H1 (cell line): Measurements from ENCODE around the gene BRD3OS. TPM values are rescaled to one million over a fixed set of nuclear protein-coding genes. Genes with fewer than 3 reads are reported as not detected.

Source experiments
- CTCF ChIA-PET: fragments of 300-600 bp; sonication (Branson Sonifier 250); formaldehyde crosslinking; loops from one replicate; lab custom pipeline; 2021; ENCODE audit not compliant: partially characterized antibody; lab: Charles Lee
- POLR2A ChIA-PET: fragments of 300-600 bp; sonication (Branson Sonifier 250); formaldehyde crosslinking; loops from one replicate; lab custom pipeline; 2021; ENCODE audit warnings: inconsistent platforms; ENCODE audit not compliant: partially characterized antibody; lab: Charles Lee
- DNase-seq, 2 experiments: peaks; one replicate each; pipeline versions ENCODE4 v3.0.0 to v3.0.0-alpha.2; 2010 to 2022; ENCODE audit warnings: low spot score in 2 of 2, low read depth in 1 of 2, mixed read lengths in 1 of 2
- FAIRE-seq: peaks from 2 replicates; lab custom pipeline; 2011; peaks lifted over from hg19 to GRCh38; lab: Jason Lieb, UNC
- H2AFZ ChIP-seq: 2 replicates; pipeline ENCODE4 v1.8.1; 2012; ENCODE audit warnings: low read length, inconsistent platforms
- H2AK5ac ChIP-seq: 2 replicates; pipeline ENCODE4 v1.6.1; 2013; ENCODE audit warnings: low read depth, low read length
- H2BK120ac ChIP-seq: replicated peaks from 2 replicates; pipeline ENCODE3; 2013; ENCODE audit warnings: low read depth, low read length, inconsistent platforms
- H2BK12ac ChIP-seq: 2 replicates; pipeline ENCODE4 v1.6.1; 2013; ENCODE audit warnings: low read depth, low read length
- H2BK15ac ChIP-seq: 2 replicates; pipeline ENCODE4 v1.6.1; 2013; ENCODE audit warnings: low read length
- H2BK20ac ChIP-seq: 2 replicates; pipeline ENCODE4 v1.6.1; 2013; ENCODE audit warnings: low read length
- H2BK5ac ChIP-seq: 2 replicates; pipeline ENCODE4 v1.6.1; 2013; ENCODE audit warnings: low read depth, low read length
- H3K14ac ChIP-seq: 2 replicates; pipeline ENCODE4 v1.6.1; 2013; ENCODE audit warnings: inconsistent platforms; ENCODE audit not compliant: insufficient read length
- H3K18ac ChIP-seq: 2 replicates; pipeline ENCODE4 v1.6.1; 2013; ENCODE audit warnings: low read length; ENCODE audit errors: extremely low read depth
- H3K23ac ChIP-seq: 2 replicates; pipeline ENCODE4 v1.6.1; 2013; ENCODE audit warnings: inconsistent platforms; ENCODE audit not compliant: insufficient read length
- H3K23me2 ChIP-seq: 2 replicates; pipeline ENCODE4 v1.6.1; 2013; ENCODE audit warnings: low read depth, low read length
- H3K27ac ChIP-seq: 2 replicates; pipeline ENCODE4 v1.6.1; 2011; ENCODE audit warnings: low read depth, low read length, inconsistent platforms
- H3K27me3 ChIP-seq, 4 experiments: replicated peaks in 1 of 4; 1 replicate in 1 of 4; 2 replicates in 3 of 4; pipeline versions ENCODE4 v1.6.1 to v1.8.1; 2011 to 2013; ENCODE audit warnings: low read length in 3 of 4, mild to moderate bottlenecking in 3 of 4, inconsistent platforms in 2 of 4, mixed read lengths in 2 of 4, moderate library complexity in 1 of 4; ENCODE audit not compliant: control insufficient read depth in 3 of 4, insufficient read depth in 3 of 4; ENCODE audit errors: extremely low read depth in 1 of 4
- H3K36me3 ChIP-seq, 4 experiments: 2 replicates each; pipeline versions ENCODE4 v1.6.1 to v1.8.1; 2011 to 2013; ENCODE audit warnings: mild to moderate bottlenecking in 4 of 4, low read length in 3 of 4, moderate library complexity in 2 of 4, control low read depth in 1 of 4, inconsistent platforms in 1 of 4; ENCODE audit not compliant: insufficient read depth in 4 of 4, control insufficient read depth in 2 of 4
- H3K4ac ChIP-seq: replicated peaks from 2 replicates; pipeline ENCODE3; 2013; ENCODE audit warnings: low read length, low read depth, mixed read lengths, inconsistent platforms; ENCODE audit not compliant: insufficient read length
- H3K4me1 ChIP-seq, 4 experiments: replicated peaks in 1 of 4; 1 replicate in 1 of 4; 2 replicates in 3 of 4; pipeline versions ENCODE4 v1.6.1 to v1.8.1; 2011 to 2013; ENCODE audit warnings: low read length in 3 of 4, inconsistent platforms in 2 of 4, mixed read lengths in 1 of 4; ENCODE audit not compliant: insufficient read depth in 4 of 4, control insufficient read depth in 3 of 4
- H3K4me2 ChIP-seq, 2 experiments: 2 replicates each; pipeline versions ENCODE4 v1.6.1 to v1.8.1; 2011 to 2013; ENCODE audit warnings: low read depth in 2 of 2, low read length in 2 of 2, control low read depth in 1 of 2, inconsistent platforms in 1 of 2, mild to moderate bottlenecking in 1 of 2; ENCODE audit not compliant: insufficient read depth in 1 of 2
- H3K4me3 ChIP-seq, 4 experiments: fragments of 200-600, 300-600 bp in 1 of 4; sonication (generic), shearing (Covaris generic), sonication (Bioruptor Twin) in 1 of 4; 2 replicates each; pipeline versions ENCODE4 v1.5.1 to v1.8.1; 2011 to 2016; ENCODE audit warnings: low read length in 4 of 4, low read depth in 3 of 4, control low read depth in 2 of 4, inconsistent platforms in 2 of 4, mild to moderate bottlenecking in 2 of 4, mixed read lengths in 1 of 4, moderate library complexity in 1 of 4; ENCODE audit not compliant: insufficient read depth in 2 of 4; ENCODE audit errors: extremely low read depth in 1 of 4
- H3K56ac ChIP-seq: replicated peaks from 2 replicates; pipeline ENCODE3; 2013; ENCODE audit warnings: low read depth, mild to moderate bottlenecking, mixed read lengths, low read length, inconsistent platforms; ENCODE audit not compliant: insufficient read length
- H3K79me1 ChIP-seq: 2 replicates; pipeline ENCODE4 v1.6.1; 2013; ENCODE audit warnings: low read depth, low read length, control low read depth
- H3K79me2 ChIP-seq, 2 experiments: 2 replicates each; pipeline versions ENCODE4 v1.6.1 to v1.8.1; 2012 to 2013; ENCODE audit warnings: low read length in 2 of 2, mild to moderate bottlenecking in 2 of 2, inconsistent platforms in 1 of 2; ENCODE audit not compliant: insufficient read depth in 2 of 2, control insufficient read depth in 1 of 2
- H3K9ac ChIP-seq, 4 experiments: replicated peaks in 1 of 4; 1 replicate in 1 of 4; 2 replicates in 3 of 4; pipeline versions ENCODE4 v1.6.1 to v1.8.1; 2011 to 2013; ENCODE audit warnings: low read depth in 3 of 4, low read length in 3 of 4, control low read depth in 2 of 4, mild to moderate bottlenecking in 2 of 4, moderate library complexity in 2 of 4, inconsistent platforms in 1 of 4; ENCODE audit errors: extremely low read depth in 1 of 4
- H3K9me3 ChIP-seq, 2 experiments: 2 replicates each; pipeline versions ENCODE4 v1.6.1 to v1.8.1; 2012 to 2013; ENCODE audit warnings: mild to moderate bottlenecking in 2 of 2, moderate library complexity in 2 of 2, control low read depth in 1 of 2, inconsistent platforms in 1 of 2, low read depth in 1 of 2, low read length in 1 of 2, mixed read lengths in 1 of 2; ENCODE audit not compliant: insufficient read depth in 2 of 2
- H4K20me1 ChIP-seq, 2 experiments: replicated peaks in 1 of 2; 2 replicates each; pipeline versions ENCODE3 to v1.8.1; 2011 to 2013; ENCODE audit warnings: inconsistent platforms in 2 of 2, low read length in 2 of 2, mild to moderate bottlenecking in 1 of 2; ENCODE audit not compliant: insufficient read depth in 2 of 2, control insufficient read depth in 1 of 2
- H4K5ac ChIP-seq: 2 replicates; pipeline ENCODE4 v1.6.1; 2013; ENCODE audit warnings: low read length, low read depth, mixed read lengths, inconsistent platforms; ENCODE audit not compliant: insufficient read length
- H4K8ac ChIP-seq: 2 replicates; pipeline ENCODE4 v1.8.0; 2013; ENCODE audit warnings: mild to moderate bottlenecking, moderate library complexity, low read length, inconsistent platforms; ENCODE audit not compliant: insufficient read depth; ENCODE audit errors: extremely low read depth
- H4K91ac ChIP-seq: replicated peaks from 2 replicates; pipeline ENCODE3; 2013; ENCODE audit warnings: low read length, mixed read lengths, inconsistent platforms; ENCODE audit not compliant: insufficient read length
- CHD1 ChIP-seq: IDR thresholded peaks from 2 replicates; pipeline ENCODE4 v1.6.1; 2012; ENCODE audit warnings: low read depth, low read length, improper control_type of control experiment
- EZH2 ChIP-seq: fragments of 200-600 bp; sonication (generic); IDR thresholded peaks from 2 replicates; pipeline ENCODE4 v1.7.1; 2012; ENCODE audit warnings: low read depth, mild to moderate bottlenecking, moderate library complexity, low read length, inconsistent platforms; ENCODE audit not compliant: severe bottlenecking
- JUND ChIP-seq: IDR thresholded peaks from 2 replicates; pipeline ENCODE4 v1.6.1; 2011; ENCODE audit warnings: mild to moderate bottlenecking, improper control_type of control experiment, low read length
- MAX ChIP-seq: IDR thresholded peaks from 2 replicates; pipeline ENCODE4 v1.6.1; 2012; ENCODE audit warnings: inconsistent platforms
- RAD21 ChIP-seq, 2 experiments: IDR thresholded peaks in 1 of 2; conservative IDR thresholded peaks in 1 of 2; 2 replicates each; pipeline ENCODE4 v1.6.1; 2011; ENCODE audit warnings: low read depth in 2 of 2, low read length in 2 of 2, improper control_type of control experiment in 1 of 2, inconsistent platforms in 1 of 2, mild to moderate bottlenecking in 1 of 2, moderate library complexity in 1 of 2
- RXRA ChIP-seq: IDR thresholded peaks from 2 replicates; pipeline ENCODE4 v1.6.1; 2011; ENCODE audit warnings: low read depth, mild to moderate bottlenecking, low read length, moderate library complexity; ENCODE audit not compliant: insufficient read depth
- WGBS, 2 experiments: shearing (Covaris generic) in 1 of 2; methylation state at CpG; one replicate each; pipeline versions ENCODE4 v1.1.6 to v1.1.7; 2013 to 2015; ENCODE audit warnings: low lambda C conversion rate in 2 of 2, mixed read lengths in 2 of 2, inconsistent platforms in 1 of 2, low coverage in 1 of 2, missing lambda C conversion rate in 1 of 2; ENCODE audit not compliant: insufficient replicate concordance in 2 of 2, insufficient coverage in 1 of 2, insufficient read length in 1 of 2; ENCODE audit errors: extremely low coverage in 1 of 2, missing lambda C conversion rate in 1 of 2; 5-methylcytosine and 5-hydroxymethylcytosine counted together
- polyA plus RNA-seq, 7 experiments: library from polyadenylated mRNA; depleted of rRNA in 3 of 7; stranded (reverse) in 5 of 7; unstranded in 2 of 7; fragments of >200 nt in 5 of 7; fragments of 200-250 nt in 2 of 7; gene quantifications; 1 replicate in 5 of 7; 2 replicates in 1 of 7; 4 replicates in 1 of 7; pipeline versions ENCODE4 v1.2.1 to v1.2.3, GENCODE V29; 2011 to 2013; ENCODE audit warnings: missing spikeins in 2 of 7, mixed read lengths in 2 of 7
- total RNA-seq: library from RNA; stranded (reverse); fragmentation: NEBNext Ultra II Directional; extraction: Animal tissue kit (Norgen Biotek cat#: 25700); gene quantifications from 2 replicates; pipeline ENCODE4 v1.2.1, GENCODE V29; 2021

BRD3OS gene
- total and polyA plus RNA-seq, 2 of the 8 experiments (the other 6 are each of a cell fraction or from before 2014, with no cell fraction given), result 12.7 to 20.2 TPM

GRCh38 chr9:134011401-134011800 lies 13.9 kb upstream of the BRD3OS start:
- H2BK120ac ChIP-seq, result no peak overlapping the region
- no peak overlapping the region for H3K4ac ChIP-seq
- no peak overlapping the region for H3K27ac ChIP-seq
- H4K8ac ChIP-seq, result no peak overlapping the region
- CTCF ChIA-PET, result interaction anchor here (1.8 kb wide), 1 partner anchor 17 kb away, joined by 6 read pairs; no protein-coding TSS in a partner anchor
- H3K23ac ChIP-seq, result no peak overlapping the region
- DNase-seq (no peak), FAIRE-seq (no peak)
- no peak overlapping the region for H3K56ac ChIP-seq
- H2AK5ac ChIP-seq, result no peak overlapping the region
- no peaks in the 10 kb centered on the region for H3K79me2 ChIP-seq
- WGBS, 2 experiments, result 92% methylated on average over 6 of the region's 6 CpGs; no CpG with 5 or more reads in 1 of the 2 experiments
- H2AFZ ChIP-seq, result no peak overlapping the region
- H4K5ac ChIP-seq, result no peak overlapping the region
- no peaks in the 10 kb centered on the region for H3K23me2 ChIP-seq
- H2BK15ac ChIP-seq, result no peak overlapping the region
- no peak overlapping the region for H3K18ac ChIP-seq
- no peak overlapping the region for H2BK20ac ChIP-seq
- H3K36me3 ChIP-seq, result no peaks in the 10 kb centered on the region
- H3K27me3 ChIP-seq, result peaks cover 0 to 2% (median 0%) of the 10 kb centered on the region in 4 experiments; a peak in 1 of 7 replicates
- no peak overlapping the region for H3K14ac ChIP-seq
- H3K4me1 ChIP-seq, result no peaks in the 10 kb centered on the region
- H3K9me3 ChIP-seq, result peaks cover 26 to 34% of the 10 kb centered on the region in 2 experiments
- no peak overlapping the region for H3K4me2 ChIP-seq
- H4K91ac ChIP-seq, result no peak overlapping the region
- POLR2A ChIA-PET, result no interaction called here
- H3K79me1 ChIP-seq, result no peaks in the 10 kb centered on the region
- H4K20me1 ChIP-seq, result no peaks in the 10 kb centered on the region
- H2BK12ac ChIP-seq, result no peak overlapping the region
- H3K9ac ChIP-seq, result no peak overlapping the region
- H2BK5ac ChIP-seq, result no peak overlapping the region
- no peak overlapping the region for H3K4me3 ChIP-seq
- TF ChIP-seq JUND, result no peak
- no peak for TF ChIP-seq EZH2
- no peak for TF ChIP-seq CHD1
- no peak for TF ChIP-seq MAX
- no peak for TF ChIP-seq RAD21 (IDR thresholded peaks at IDR 0.05 in 1 of 2, conservative IDR thresholded peaks at IDR 0.05 in 1 of 2; ENCODE audit: low read depth in 2 of 2, low read length in 2 of 2)
- TF ChIP-seq RXRA, result no peak
